Measurements from ENCODE around the gene TESK2. TPM values are rescaled to one million over a fixed set of nuclear protein-coding genes. Genes with fewer than 3 reads are reported as not detected.

Gene TESK2
- total RNA-seq, 2 experiments from 2014 or later: 4.6 to 6.0 TPM

DNA sequence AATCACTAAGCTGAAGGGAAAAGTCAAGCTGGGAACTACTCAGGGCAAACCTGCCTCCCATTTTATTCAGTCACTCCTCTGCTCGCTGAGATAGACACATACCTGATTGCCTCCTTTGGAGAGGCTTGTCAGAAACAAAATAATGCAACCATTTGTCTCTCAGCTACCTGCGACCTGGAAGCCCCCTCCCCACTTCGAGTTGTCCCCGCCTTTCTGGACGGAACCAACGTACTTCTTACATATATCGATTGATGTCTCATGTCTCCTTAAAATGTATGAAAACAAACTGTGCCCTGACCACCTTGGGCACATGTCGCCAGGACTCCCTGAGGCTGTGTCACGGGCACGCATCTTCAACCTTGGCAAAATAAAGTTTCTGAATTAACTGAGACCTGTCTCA lies 185.7 kb downstream of the TESK2 start:
- Mint-ChIP-seq H3K4me1 (ENCODE audit: low read depth) (peaks cover 29% of the 10 kb centered on the region), H3K27me3 (no peaks in the 10 kb centered on the region), H3K9me3 (no peaks in the 10 kb centered on the region), H3K36me3 (no peaks in the 10 kb centered on the region), H3K27ac (peak overlapping the region; percentile 96), H3K4me3 (peak overlapping the region; percentile 89)
- ChIA-PET POLR2A (interaction anchor here (0.9 to 6.2 kb wide), 5 partner anchors 26 to 584 kb away, joined by 3 to 56 read pairs (median 4); partner anchors contain the start of genes HECTD3, MUTYH and TOE1), CTCF (interaction anchor here (2.2 to 13.7 kb wide), 4 partner anchors 35 to 293 kb away, joined by 12 to 259 read pairs (median 20); partner anchors contain the start of genes HECTD3, MUTYH, TOE1 and UROD)
- intact Hi-C loops (cut with micrococcal nuclease): loop anchor here (2.0 to 10.0 kb wide), 3 partner anchors 22 to 630 kb away; partner anchors contain the start of genes ARMH1, BTBD19, DYNLT4 and HPDL
- DNase-seq: no peak

DNA sequence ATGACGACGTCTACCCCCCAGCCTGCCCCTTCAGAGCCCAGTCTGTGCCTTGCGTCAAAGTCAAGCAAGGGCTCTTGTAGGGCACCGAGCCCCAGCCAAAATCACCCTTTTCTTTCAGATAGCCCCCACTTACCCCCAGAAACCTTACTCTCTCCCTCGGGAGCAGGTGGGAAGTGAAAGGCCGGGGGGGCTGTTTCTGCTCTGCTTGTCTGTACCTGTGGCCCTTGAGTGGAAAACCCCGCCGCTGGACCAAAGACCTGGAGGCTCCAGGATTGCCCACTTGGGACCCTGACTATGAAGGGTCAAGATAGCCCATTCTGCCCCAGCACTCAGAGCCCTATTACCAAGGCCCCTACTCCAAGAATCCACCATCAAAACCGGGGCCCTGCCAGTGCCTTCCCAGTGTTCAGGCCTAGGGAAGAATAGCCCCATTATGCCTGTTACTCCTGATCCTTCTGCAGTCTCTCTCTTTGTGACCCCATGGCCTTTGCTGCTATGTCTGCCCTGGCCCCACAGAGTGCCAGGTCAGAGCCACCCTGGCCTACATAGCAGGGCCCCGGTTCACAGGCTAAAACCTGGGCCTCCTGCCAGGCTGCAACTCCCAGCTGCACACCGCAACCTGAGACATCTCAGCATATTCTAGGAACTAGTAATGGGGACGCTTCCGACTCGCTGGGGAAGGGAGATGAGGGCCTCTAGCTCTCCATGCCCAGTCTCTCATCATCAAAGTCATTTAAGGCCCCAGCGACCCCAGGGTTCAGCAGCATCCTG lies 186.5 kb downstream of the TESK2 start:
- intact Hi-C loops (cut with micrococcal nuclease): loop anchor here (2.0 to 10.0 kb wide), 4 partner anchors 22 to 630 kb away; partner anchors contain the start of genes ARMH1, BTBD19, DYNLT4 and HPDL
- Mint-ChIP-seq H3K27me3 (no peaks in the 10 kb centered on the region), H3K9me3 (no peaks in the 10 kb centered on the region), H3K36me3 (no peaks in the 10 kb centered on the region), H3K4me3 (peak overlapping the region; percentile 89), H3K27ac (peak overlapping the region; percentile 96), H3K4me1 (ENCODE audit: low read depth) (peaks cover 29% of the 10 kb centered on the region)
- ChIA-PET CTCF (interaction anchor here (1.2 to 13.7 kb wide), 10 partner anchors 10 to 504 kb away, joined by 3 to 259 read pairs (median 14); partner anchors contain the start of genes HECTD3, HPDL, MUTYH and PLK3), POLR2A (interaction anchor here (0.6 to 6.2 kb wide), 10 partner anchors 23 to 583 kb away, joined by 3 to 56 read pairs (median 6); partner anchors contain the start of genes HECTD3, HPDL, MUTYH and RPS8)
- peak; percentile 39 for DNase-seq

DNA sequence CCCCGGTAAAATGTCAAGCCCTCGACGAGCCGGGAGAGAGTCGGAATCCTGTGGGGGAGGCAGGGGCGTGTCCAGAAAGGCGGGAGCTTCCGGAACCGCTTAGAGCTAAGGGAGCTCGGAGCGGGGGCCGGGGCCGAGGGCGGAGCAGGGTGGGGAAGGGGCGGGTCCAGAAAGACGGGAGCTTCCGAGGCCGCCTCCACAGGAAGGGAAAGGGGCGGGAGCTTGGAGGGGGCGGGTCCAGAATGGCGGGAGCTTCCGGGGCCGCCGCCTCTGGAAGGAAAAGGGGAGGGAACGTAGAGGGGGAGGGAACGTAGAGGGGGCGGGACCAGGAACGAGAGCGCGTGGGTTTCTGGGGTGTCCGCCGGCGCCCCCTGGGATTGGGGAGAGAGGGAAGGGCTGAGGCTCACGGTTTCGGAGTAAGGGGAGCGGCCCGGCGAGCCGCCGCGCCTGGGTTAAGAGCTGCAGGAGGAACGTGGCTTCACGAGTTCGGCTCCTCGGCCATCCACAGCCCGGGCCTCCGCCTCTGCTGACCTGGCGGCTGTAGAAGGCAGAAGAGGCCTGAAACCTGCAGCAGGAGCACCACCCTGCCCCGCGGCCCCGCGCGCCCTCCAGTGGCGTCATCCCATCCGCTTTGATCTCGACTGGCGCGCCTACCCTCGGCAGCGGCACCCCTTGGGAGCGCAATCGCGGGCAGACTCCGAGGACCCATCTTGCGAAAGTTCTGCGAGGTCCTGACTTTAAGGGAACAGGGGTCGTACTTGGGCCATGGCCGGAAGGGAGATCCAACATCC lies 187.2 kb downstream of the TESK2 start:
- H3K27me3 Mint-ChIP-seq: no peaks in the 10 kb centered on the region
- peak overlapping the region; percentile 96 for H3K27ac Mint-ChIP-seq
- intact Hi-C loops (cut with micrococcal nuclease): loop anchor here (1.0 to 10.0 kb wide), 12 partner anchors 23 to 629 kb away; partner anchors contain the start of genes ARMH1, BTBD19, DYNLT4 and GPBP1L1
- DNase-seq: peak; percentile 100
- H3K36me3 Mint-ChIP-seq: no peaks in the 10 kb centered on the region
- CTCF ChIA-PET: interaction anchor here (0.7 to 13.7 kb wide), 22 partner anchors 11 to 573 kb away, joined by 3 to 259 read pairs (median 4); partner anchors contain the start of genes EIF2B3, HECTD3, HPDL and MUTYH
- H3K4me3 Mint-ChIP-seq: peak overlapping the region; percentile 89
- H3K9me3 Mint-ChIP-seq: no peaks in the 10 kb centered on the region
- H3K4me1 Mint-ChIP-seq (ENCODE audit: low read depth): peaks cover 29% of the 10 kb centered on the region
- POLR2A ChIA-PET: interaction anchor here (0.6 to 6.2 kb wide), 15 partner anchors 23 to 582 kb away, joined by 3 to 56 read pairs (median 5); partner anchors contain the start of genes EIF2B3, HECTD3, HPDL and MUTYH

DNA sequence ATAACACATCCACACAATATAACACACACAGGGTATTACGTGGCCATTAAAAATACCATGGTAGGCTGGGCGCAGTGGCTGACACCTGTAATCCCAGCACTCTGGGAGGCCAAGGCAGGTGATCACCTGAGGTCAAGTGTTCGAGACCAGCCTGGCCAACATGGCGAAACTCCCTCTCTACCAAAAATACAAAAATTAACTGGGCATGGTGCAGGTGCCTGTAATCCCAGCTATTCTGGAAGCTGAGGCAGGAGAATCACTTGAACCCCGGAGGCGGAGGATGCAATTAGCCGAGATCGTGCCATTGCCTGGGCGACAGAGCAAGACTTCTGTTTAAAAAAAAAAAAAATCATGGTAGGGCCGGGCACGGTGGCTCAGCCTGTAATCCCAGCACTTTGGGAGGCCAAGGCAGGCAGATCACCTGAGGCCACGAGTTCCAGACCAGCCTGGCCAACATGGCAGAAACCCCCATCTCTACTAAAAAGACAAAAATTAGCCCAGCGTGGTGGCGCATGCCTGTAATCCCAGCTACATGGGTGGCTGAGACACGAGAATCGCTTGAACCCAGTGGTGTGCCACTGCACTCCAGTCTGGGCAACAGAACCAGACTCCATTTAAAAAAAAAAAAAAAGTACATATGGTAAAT lies 188.3 kb downstream of the TESK2 start:
- intact Hi-C loops (cut with micrococcal nuclease): loop anchor here (1.0 to 10.0 kb wide), 11 partner anchors 38 to 628 kb away; partner anchors contain the start of genes ARMH1, BTBD19, DYNLT4 and GPBP1L1
- Mint-ChIP-seq H3K27me3 (no peaks in the 10 kb centered on the region), H3K27ac (peak overlapping the region; percentile 55), H3K4me3 (peak overlapping the region; percentile 9), H3K4me1 (ENCODE audit: low read depth) (peaks cover 29% of the 10 kb centered on the region), H3K36me3 (no peaks in the 10 kb centered on the region), H3K9me3 (no peaks in the 10 kb centered on the region)
- no peak for DNase-seq
- CTCF ChIA-PET: interaction anchor here (0.6 to 13.7 kb wide), 16 partner anchors 10 to 572 kb away, joined by 3 to 259 read pairs (median 4); partner anchors contain the start of genes EIF2B3, HECTD3, HPDL and MMACHC
- POLR2A ChIA-PET: interaction anchor here (0.6 to 6.2 kb wide), 8 partner anchors 37 to 581 kb away, joined by 3 to 56 read pairs (median 5); partner anchors contain the start of genes EIF2B3, HECTD3, MUTYH and TOE1

DNA sequence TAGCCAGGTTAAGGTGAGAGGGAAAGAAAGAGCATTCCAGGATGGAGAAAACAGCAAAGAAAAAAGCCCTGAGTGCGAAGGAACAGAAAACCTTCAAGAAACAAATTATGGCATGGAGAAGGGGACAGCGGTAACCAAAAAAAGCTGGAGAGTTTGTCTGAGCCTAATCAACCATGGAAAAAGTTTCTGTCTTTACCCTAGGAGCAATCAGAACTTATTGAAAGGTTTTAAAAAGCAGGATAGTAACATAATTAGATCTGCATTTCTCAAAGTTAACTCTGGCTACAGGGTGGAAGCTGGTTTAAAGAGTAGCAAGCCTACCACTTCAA lies 190.3 kb downstream of the TESK2 start:
- no peaks in the 10 kb centered on the region for H3K27me3 Mint-ChIP-seq
- no peak overlapping the region for H3K27ac Mint-ChIP-seq
- POLR2A ChIA-PET: interaction anchor here (1.0 kb wide), 1 partner anchor 288 kb away, joined by 4 read pairs; no protein-coding TSS in a partner anchor
- no peak overlapping the region for H3K4me3 Mint-ChIP-seq
- intact Hi-C loops (cut with micrococcal nuclease): loop anchor here (1.0 to 10.0 kb wide), 5 partner anchors 282 to 626 kb away; partner anchors contain the start of genes ARMH1, BTBD19, DYNLT4 and PLK3
- H3K4me1 Mint-ChIP-seq (ENCODE audit: low read depth): peaks cover 15% of the 10 kb centered on the region
- H3K9me3 Mint-ChIP-seq: no peaks in the 10 kb centered on the region
- no peak for DNase-seq
- no peaks in the 10 kb centered on the region for H3K36me3 Mint-ChIP-seq
- CTCF ChIA-PET: interaction anchor here (0.6 to 13.7 kb wide), 11 partner anchors 9 to 481 kb away, joined by 3 to 259 read pairs (median 4); partner anchors contain the start of genes HECTD3 and UROD

DNA sequence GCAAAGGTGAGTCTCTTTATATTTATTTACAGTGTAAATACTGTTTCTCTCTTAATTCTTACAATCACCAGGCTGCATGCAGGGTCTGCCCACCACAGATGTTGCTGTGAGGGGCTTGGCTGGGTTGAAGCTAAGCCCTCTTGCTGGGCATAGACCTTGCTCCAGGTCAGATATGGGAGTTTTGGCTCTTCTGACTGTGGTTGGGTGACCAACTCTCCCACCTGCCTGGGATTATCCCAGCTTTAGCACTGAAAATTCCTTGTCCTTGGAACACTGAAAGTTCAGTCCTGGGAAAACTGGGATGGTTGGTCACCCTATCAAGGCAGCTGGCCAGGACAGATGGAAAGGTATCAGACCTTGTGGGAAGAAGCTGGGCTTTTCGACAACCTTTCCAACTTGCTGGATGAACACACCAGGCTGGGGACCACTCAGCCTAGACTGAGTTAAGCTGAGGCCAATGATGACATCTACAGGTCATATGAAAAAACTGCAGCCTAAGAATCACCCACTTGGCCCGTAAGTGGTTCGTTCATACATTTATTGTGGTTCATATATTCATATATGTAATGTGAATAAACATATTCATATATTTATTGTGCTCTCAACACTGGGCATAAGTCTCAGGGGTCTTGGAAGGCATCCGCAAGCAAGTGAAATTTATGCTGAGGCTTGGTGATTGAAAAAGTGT lies 190.8 kb downstream of the TESK2 start:
- Mint-ChIP-seq H3K9me3 (no peaks in the 10 kb centered on the region), H3K4me1 (ENCODE audit: low read depth) (peaks cover 10% of the 10 kb centered on the region), H3K4me3 (no peak overlapping the region), H3K27me3 (no peaks in the 10 kb centered on the region), H3K36me3 (no peaks in the 10 kb centered on the region), H3K27ac (no peak overlapping the region)
- intact Hi-C loops (cut with micrococcal nuclease): loop anchor here (1.0 to 10.0 kb wide), 5 partner anchors 282 to 625 kb away; partner anchors contain the start of genes ARMH1, BTBD19, DYNLT4 and PLK3
- ChIA-PET CTCF (interaction anchor here (0.6 to 13.7 kb wide), 20 partner anchors 9 to 507 kb away, joined by 3 to 259 read pairs (median 3); partner anchors contain the start of genes HECTD3, MUTYH, TOE1 and UROD), POLR2A (interaction anchor here (0.9 to 1.0 kb wide), 2 partner anchors 286 to 288 kb away, joined by 3 to 4 read pairs; no protein-coding TSS in a partner anchor)
- DNase-seq: peak; percentile 39

DNA sequence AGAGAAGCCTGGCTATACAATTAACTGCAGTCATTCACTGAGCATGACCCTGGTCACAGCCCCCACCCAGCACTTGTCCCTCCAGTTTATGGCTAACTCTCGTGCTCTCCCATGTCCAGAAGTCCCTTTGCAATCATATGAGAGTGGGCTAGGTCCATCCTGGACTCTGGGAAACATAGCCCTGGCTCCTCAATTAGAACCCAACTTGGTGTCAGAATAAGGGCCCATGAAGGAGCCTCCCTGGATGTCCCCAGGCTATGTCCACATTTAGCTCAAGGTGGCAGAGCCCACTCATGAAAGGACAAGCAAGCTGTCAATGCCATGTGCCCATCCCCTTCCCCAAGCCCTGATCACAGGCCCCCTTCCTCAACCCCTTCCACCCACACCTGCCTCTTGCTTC lies 191.7 kb downstream of the TESK2 start:
- CTCF ChIA-PET: interaction anchor here (0.7 to 13.7 kb wide), 11 partner anchors 10 to 506 kb away, joined by 3 to 259 read pairs (median 4); partner anchors contain the start of genes HECTD3, MUTYH, TOE1 and UROD
- Mint-ChIP-seq H3K9me3 (no peaks in the 10 kb centered on the region), H3K36me3 (no peaks in the 10 kb centered on the region), H3K27me3 (no peaks in the 10 kb centered on the region), H3K4me3 (no peak overlapping the region), H3K27ac (no peak overlapping the region), H3K4me1 (ENCODE audit: low read depth) (peaks cover 2% of the 10 kb centered on the region)
- POLR2A ChIA-PET: no interaction called here
- intact Hi-C loops (cut with micrococcal nuclease): no loop called here
- no peak for DNase-seq

DNA sequence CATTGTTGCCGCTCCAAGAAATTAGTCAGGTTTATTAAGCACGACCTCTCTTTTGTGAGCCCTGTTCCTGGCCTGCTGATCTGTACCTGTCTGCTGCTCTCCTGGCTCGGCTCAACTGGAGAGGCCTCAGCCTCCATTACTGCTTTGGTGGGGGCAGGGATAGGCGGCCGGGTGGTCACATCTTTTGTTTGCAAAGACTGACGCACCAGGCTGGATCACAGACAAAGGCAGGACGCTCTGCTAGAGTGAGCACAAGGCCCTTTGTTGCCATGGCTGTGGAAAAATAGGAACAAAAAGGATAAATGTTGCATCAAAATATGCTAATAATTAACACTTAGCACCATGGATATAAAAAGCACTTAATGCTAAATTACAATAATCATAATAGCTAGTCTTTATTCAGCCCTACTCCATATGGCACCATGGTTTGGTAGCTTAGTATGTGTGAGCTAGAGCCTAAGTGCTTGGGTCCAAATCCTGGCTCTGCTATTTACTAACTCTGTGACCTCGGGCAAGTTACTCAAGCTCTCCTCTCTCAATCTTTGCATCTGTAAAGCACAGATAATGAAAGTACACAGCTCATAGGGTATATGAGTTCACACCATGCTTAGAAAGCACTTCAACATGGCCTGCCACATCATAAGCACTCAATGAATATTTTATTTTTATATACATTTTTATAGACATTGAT lies 193.2 kb downstream of the TESK2 start:
- H3K36me3 Mint-ChIP-seq: no peaks in the 10 kb centered on the region
- POLR2A ChIA-PET: no interaction called here
- peaks cover 2% of the 10 kb centered on the region for H3K4me1 Mint-ChIP-seq (ENCODE audit: low read depth)
- no peak overlapping the region for H3K4me3 Mint-ChIP-seq
- no peak for DNase-seq
- H3K27ac Mint-ChIP-seq: no peak overlapping the region
- no peaks in the 10 kb centered on the region for H3K27me3 Mint-ChIP-seq
- intact Hi-C loops (cut with micrococcal nuclease): no loop called here
- no peaks in the 10 kb centered on the region for H3K9me3 Mint-ChIP-seq
- CTCF ChIA-PET: interaction anchor here (7.7 to 13.7 kb wide), 2 partner anchors 279 to 285 kb away, joined by 195 to 259 read pairs; partner anchors contain the start of genes HECTD3 and UROD
